ENCODE data around the gene METTL24. TPM values are rescaled to one million over a fixed set of nuclear protein-coding genes. Genes with fewer than 3 reads are reported as not detected.

Gene METTL24
- total and polyA plus RNA-seq, 2 of the 8 experiments (the other 6 are each of a cell fraction or from before 2014, with no cell fraction given): 0.30 to 0.39 TPM

GRCh38 chr6:110317646-110318045, 40.5 kb downstream of the METTL24 start:
- Histone ChIP-seq H3K4me3 (ENCODE audit: extremely low read depth in 1 of 4, insufficient read depth in 2 of 4, low read depth in 3 of 4, low read length in 4 of 4) (no peak overlapping the region), H3K27ac (ENCODE audit: low read depth, low read length) (no peak overlapping the region), H3K23me2 (ENCODE audit: low read depth, low read length) (no peaks in the 10 kb centered on the region), H3K79me2 (ENCODE audit: control insufficient read depth in 1 of 2, insufficient read depth in 2 of 2, low read length in 2 of 2) (no peaks in the 10 kb centered on the region), H2AK5ac (ENCODE audit: low read depth, low read length) (no peak overlapping the region), H3K36me3 (ENCODE audit: control insufficient read depth in 2 of 4, insufficient read depth in 4 of 4, low read length in 3 of 4) (no peaks in the 10 kb centered on the region), H2AFZ (ENCODE audit: low read length) (no peak overlapping the region), H3K4me2 (ENCODE audit: insufficient read depth in 1 of 2, low read depth in 2 of 2, low read length in 2 of 2) (peak overlapping the region in 1 of 2 experiments; percentile 39; a peak in 2 of 4 replicates), H4K91ac (replicated peaks; ENCODE audit: insufficient read length, low read length) (no peak overlapping the region), H3K14ac (ENCODE audit: insufficient read length) (no peak overlapping the region), H3K9me3 (ENCODE audit: insufficient read depth in 2 of 2, low read depth in 1 of 2, low read length in 1 of 2) (no peaks in the 10 kb centered on the region), H2BK12ac (ENCODE audit: low read depth, low read length) (no peak overlapping the region), H3K56ac (replicated peaks; ENCODE audit: insufficient read length, low read depth, low read length) (no peak overlapping the region), H3K18ac (ENCODE audit: extremely low read depth, low read length) (no peak overlapping the region), H3K79me1 (ENCODE audit: low read depth, low read length) (no peaks in the 10 kb centered on the region), H3K27me3 (replicated peaks in 1 of 4; ENCODE audit: control insufficient read depth in 3 of 4, extremely low read depth in 1 of 4, insufficient read depth in 3 of 4, low read length in 3 of 4) (no peaks in the 10 kb centered on the region), H4K20me1 (replicated peaks in 1 of 2; ENCODE audit: control insufficient read depth in 1 of 2, insufficient read depth in 2 of 2, low read length in 2 of 2) (no peaks in the 10 kb centered on the region), H2BK20ac (ENCODE audit: low read length) (no peak overlapping the region), H2BK120ac (replicated peaks; ENCODE audit: low read depth, low read length) (no peak overlapping the region), H2BK15ac (ENCODE audit: low read length) (no peak overlapping the region), H3K4ac (replicated peaks; ENCODE audit: insufficient read length, low read depth, low read length) (no peak overlapping the region), H4K8ac (ENCODE audit: extremely low read depth, insufficient read depth, low read length) (no peak overlapping the region), H3K4me1 (replicated peaks in 1 of 4; ENCODE audit: control insufficient read depth in 3 of 4, insufficient read depth in 4 of 4, low read length in 3 of 4) (peaks cover 0 to 2% (median 0%) of the 10 kb centered on the region in 4 experiments; a peak in 2 of 7 replicates), H4K5ac (ENCODE audit: insufficient read length, low read depth, low read length) (no peak overlapping the region), H3K9ac (replicated peaks in 1 of 4; ENCODE audit: extremely low read depth in 1 of 4, low read depth in 3 of 4, low read length in 3 of 4) (no peak overlapping the region), H2BK5ac (ENCODE audit: low read depth, low read length) (no peak overlapping the region), H3K23ac (ENCODE audit: insufficient read length) (no peak overlapping the region)
- POLR2A ChIA-PET (ENCODE audit: partially characterized antibody): no interaction called here
- no peak for DNase-seq (ENCODE audit: low read depth in 1 of 2, low spot score in 2 of 2)
- CTCF ChIA-PET (ENCODE audit: partially characterized antibody): interaction anchor here (0.6 to 2.0 kb wide), 4 partner anchors 13 to 724 kb away, joined by 3 to 7 read pairs (median 4); no protein-coding TSS in a partner anchor
- 85% methylated on average over 3 of the region's 3 CpGs; no CpG with 5 or more reads in 1 of the 2 experiments for WGBS, 2 experiments (ENCODE audit: extremely low coverage in 1 of 2, insufficient coverage in 1 of 2, insufficient read length in 1 of 2, insufficient replicate concordance in 2 of 2, low coverage in 1 of 2, low lambda C conversion rate in 2 of 2, missing lambda C conversion rate in 1 of 2)
- FAIRE-seq: peak; percentile 52
- no peak for TF ChIP-seq POLR2A (IDR thresholded peaks at IDR 0.05; ENCODE audit: control extremely low read depth in 1 of 2, low read depth in 2 of 2, low read length in 2 of 2)
- TF ChIP-seq RFX5 (IDR thresholded peaks at IDR 0.05; ENCODE audit: borderline replicate concordance, low read depth, low read length): no peak
- TF ChIP-seq RAD21 (IDR thresholded peaks at IDR 0.05 in 1 of 2, conservative IDR thresholded peaks at IDR 0.05 in 1 of 2; ENCODE audit: low read depth in 2 of 2, low read length in 2 of 2): no peak
- no peak for TF ChIP-seq ATF2 (IDR thresholded peaks at IDR 0.05; ENCODE audit: low read length)
